ENCODE data around the gene NDST1.

DNA sequence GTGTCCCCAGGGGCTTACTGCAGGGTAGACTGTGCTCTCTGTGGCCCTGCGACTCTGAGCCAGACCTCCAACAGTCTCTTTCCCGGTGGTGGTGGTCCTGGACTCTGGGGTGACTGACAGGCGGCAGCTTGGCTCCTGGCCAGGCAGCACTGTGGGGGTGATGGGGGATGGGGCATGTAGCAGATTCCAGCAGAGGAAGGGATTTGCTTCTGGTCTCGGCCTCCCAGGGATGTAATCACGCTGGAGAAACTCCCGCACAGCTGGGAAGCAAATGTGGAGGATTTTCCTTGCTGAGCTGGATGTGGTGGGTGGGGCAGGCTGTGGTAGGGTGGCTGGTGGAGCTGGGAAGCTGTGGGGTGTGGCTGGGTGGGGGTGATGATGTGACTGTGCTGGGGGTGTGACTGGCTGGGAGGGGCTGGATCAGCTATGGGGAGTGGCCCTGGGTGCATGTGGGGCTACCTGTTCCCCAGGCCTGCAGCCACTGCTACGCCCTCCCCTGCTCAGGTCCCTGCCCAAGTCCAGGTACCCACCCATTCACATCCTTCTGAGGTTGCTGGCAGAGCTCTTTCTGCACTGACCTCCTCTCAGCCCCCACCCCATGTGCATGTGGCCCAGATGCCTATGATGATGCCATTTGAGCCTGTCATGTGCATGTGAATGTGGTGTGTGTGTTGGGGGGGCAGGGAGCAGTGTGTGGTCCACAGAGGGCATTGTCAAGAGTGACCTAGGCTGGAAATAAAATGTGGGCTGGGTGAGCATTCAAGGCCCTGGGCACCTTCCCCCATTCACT lies 3.8 kb downstream of the NDST1 start:
- no peak for TF ChIP-seq FOXM1 (IDR thresholded peaks at IDR 0.05; ENCODE audit: low read depth)
- TF ChIP-seq, protein P1, sequence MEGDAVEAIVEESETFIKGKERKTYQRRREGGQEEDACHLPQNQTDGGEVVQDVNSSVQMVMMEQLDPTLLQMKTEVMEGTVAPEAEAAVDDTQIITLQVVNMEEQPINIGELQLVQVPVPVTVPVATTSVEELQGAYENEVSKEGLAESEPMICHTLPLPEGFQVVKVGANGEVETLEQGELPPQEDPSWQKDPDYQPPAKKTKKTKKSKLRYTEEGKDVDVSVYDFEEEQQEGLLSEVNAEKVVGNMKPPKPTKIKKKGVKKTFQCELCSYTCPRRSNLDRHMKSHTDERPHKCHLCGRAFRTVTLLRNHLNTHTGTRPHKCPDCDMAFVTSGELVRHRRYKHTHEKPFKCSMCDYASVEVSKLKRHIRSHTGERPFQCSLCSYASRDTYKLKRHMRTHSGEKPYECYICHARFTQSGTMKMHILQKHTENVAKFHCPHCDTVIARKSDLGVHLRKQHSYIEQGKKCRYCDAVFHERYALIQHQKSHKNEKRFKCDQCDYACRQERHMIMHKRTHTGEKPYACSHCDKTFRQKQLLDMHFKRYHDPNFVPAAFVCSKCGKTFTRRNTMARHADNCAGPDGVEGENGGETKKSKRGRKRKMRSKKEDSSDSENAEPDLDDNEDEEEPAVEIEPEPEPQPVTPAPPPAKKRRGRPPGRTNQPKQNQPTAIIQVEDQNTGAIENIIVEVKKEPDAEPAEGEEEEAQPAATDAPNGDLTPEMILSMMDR (IDR thresholded peaks at IDR 0.05) = no peak
- TF ChIP-seq TAF1 (IDR thresholded peaks at IDR 0.05; ENCODE audit: borderline replicate concordance, low read depth, low read length) = no peak
- no peak; the same call in 1 of the 2 replicates for TF ChIP-seq MXI1 (IDR thresholded peaks at IDR 0.05; ENCODE audit: low read depth, low read length)
- TF ChIP-seq RCOR1 (IDR thresholded peaks at IDR 0.05; ENCODE audit: low read length) = peak; percentile 80
- TF ChIP-seq FOSL2 (IDR thresholded peaks at IDR 0.05; ENCODE audit: borderline replicate concordance, low read depth) = no peak
- TF ChIP-seq GABPA (IDR thresholded peaks at IDR 0.05; ENCODE audit: low read depth) = no peak
- no peak for TF ChIP-seq POLR2AphosphoS5 (IDR thresholded peaks at IDR 0.05; ENCODE audit: low read depth, low read length)
- no peak for TF ChIP-seq RFX5 (IDR thresholded peaks at IDR 0.05; ENCODE audit: low read length)
- TF ChIP-seq, protein P2, sequence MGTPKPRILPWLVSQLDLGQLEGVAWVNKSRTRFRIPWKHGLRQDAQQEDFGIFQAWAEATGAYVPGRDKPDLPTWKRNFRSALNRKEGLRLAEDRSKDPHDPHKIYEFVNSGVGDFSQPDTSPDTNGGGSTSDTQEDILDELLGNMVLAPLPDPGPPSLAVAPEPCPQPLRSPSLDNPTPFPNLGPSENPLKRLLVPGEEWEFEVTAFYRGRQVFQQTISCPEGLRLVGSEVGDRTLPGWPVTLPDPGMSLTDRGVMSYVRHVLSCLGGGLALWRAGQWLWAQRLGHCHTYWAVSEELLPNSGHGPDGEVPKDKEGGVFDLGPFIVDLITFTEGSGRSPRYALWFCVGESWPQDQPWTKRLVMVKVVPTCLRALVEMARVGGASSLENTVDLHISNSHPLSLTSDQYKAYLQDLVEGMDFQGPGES (IDR thresholded peaks at IDR 0.05; ENCODE audit: low read depth, low read length) = no peak
- no peak for TF ChIP-seq SIN3A (IDR thresholded peaks at IDR 0.05; ENCODE audit: borderline replicate concordance, low read depth, low read length)
